HK-2 (cell line): ENCODE measurements around the gene SMDT1.

Experiments used
- DNase-seq: peaks from one replicate; pipeline ENCODE4 v3.0.0-alpha.2; 2018; ENCODE audit not compliant: unreplicated experiment

Gene SMDT1

GRCh38 chr22:42079319-42080251 lies at the start of gene SMDT1:
SMDT1 (plus strand) TSS chr22:42079700; CDS start chr22:42079769, 69 bp downstream.
- DNase-seq: peak; percentile 97

- DNase-seq: no peak
Observed at GRCh38 chr22:42033263-42034181, 46.0 kb upstream of the SMDT1 start.

GRCh38 chr22:42035256-42035655 lies 44.2 kb upstream of the SMDT1 start:
- no peak for DNase-seq

- no peak for DNase-seq
Observed at GRCh38 chr22:42039271-42039670, 40.2 kb upstream of the SMDT1 start.

GRCh38 chr22:42041784-42042183 lies 37.7 kb upstream of the SMDT1 start:
- no peak for DNase-seq

GRCh38 chr22:42050641-42051180 lies 28.8 kb upstream of the SMDT1 start:
- DNase-seq: no peak

GRCh38 chr22:42052765-42053164 lies 26.7 kb upstream of the SMDT1 start:
- DNase-seq: no peak

- DNase-seq: no peak
Observed at GRCh38 chr22:42056757-42057511, 22.6 kb upstream of the SMDT1 start.

- no peak for DNase-seq
Observed at GRCh38 chr22:42060489-42060888, 19.0 kb upstream of the SMDT1 start.

GRCh38 chr22:42061041-42061440 lies 18.5 kb upstream of the SMDT1 start:
- DNase-seq: no peak

GRCh38 chr22:42062506-42063170 lies 16.9 kb upstream of the SMDT1 start:
- DNase-seq: no peak

- DNase-seq: no peak
Observed at GRCh38 chr22:42064629-42065028, 14.9 kb upstream of the SMDT1 start.

- no peak for DNase-seq
Observed at GRCh38 chr22:42065438-42066125, 13.9 kb upstream of the SMDT1 start.

- no peak for DNase-seq
Observed at GRCh38 chr22:42066126-42066761, 13.3 kb upstream of the SMDT1 start.

- no peak for DNase-seq
Observed at GRCh38 chr22:42066937-42067336, 12.6 kb upstream of the SMDT1 start.

- no peak for DNase-seq
Observed at GRCh38 chr22:42067671-42068251, 11.7 kb upstream of the SMDT1 start.

- no peak for DNase-seq
Observed at GRCh38 chr22:42068291-42068690, 11.2 kb upstream of the SMDT1 start.

GRCh38 chr22:42069801-42070516 lies 9.5 kb upstream of the SMDT1 start:
- no peak for DNase-seq
